ENCODE measurements around the gene SDE2. TPM values are rescaled to one million over a fixed set of nuclear protein-coding genes. Genes with fewer than 3 reads are reported as not detected.
"Not testable (repeated sequence)": the region's sequence is repeated elsewhere in the genome, so short reads cannot be mapped to it uniquely, and the experiment has no call there.

Gene SDE2
- total RNA-seq, 1 experiment from 2014 or later = 21.5 TPM

- no peak for DNase-seq (ENCODE audit: low read depth)
Measured at GRCh38 chr1:226006686-226007085, 7.5 kb upstream of the SDE2 start.

- no peak for DNase-seq (ENCODE audit: low read depth)
Measured at GRCh38 chr1:226004396-226004795, 5.3 kb upstream of the SDE2 start.

- DNase-seq (ENCODE audit: low read depth) = no peak
Measured at GRCh38 chr1:226003502-226004170, 4.5 kb upstream of the SDE2 start.

- DNase-seq (ENCODE audit: low read depth) = peak; percentile 63
Measured at GRCh38 chr1:226002667-226003501, 3.7 kb upstream of the SDE2 start.

- peak; percentile 25 for DNase-seq (ENCODE audit: low read depth)
Measured at GRCh38 chr1:226001963-226002666, 3.0 kb upstream of the SDE2 start.

- no peak for DNase-seq (ENCODE audit: low read depth)
Measured at GRCh38 chr1:226001088-226001487, 1.9 kb upstream of the SDE2 start.

- DNase-seq (ENCODE audit: low read depth) = not testable (repeated sequence)
Measured at GRCh38 chr1:226000493-226001081, 1.4 kb upstream of the SDE2 start.

- no peak for DNase-seq (ENCODE audit: low read depth)
Measured at GRCh38 chr1:225999912-226000337, 782 bp upstream of the SDE2 start.

GRCh38 chr1:225998560-225999226 lies 450 bp downstream of the SDE2 start:
- peak; percentile 19 for DNase-seq (ENCODE audit: low read depth)

GRCh38 chr1:225996946-225997545 lies 2.1 kb downstream of the SDE2 start:
- DNase-seq (ENCODE audit: low read depth) = peak; percentile 33

GRCh38 chr1:225995919-225996864 lies 3.0 kb downstream of the SDE2 start:
- DNase-seq (ENCODE audit: low read depth) = no peak

- DNase-seq (ENCODE audit: low read depth) = no peak
Measured at GRCh38 chr1:225990705-225991464, 8.3 kb downstream of the SDE2 start.

- peak; percentile 39 for DNase-seq (ENCODE audit: low read depth)
Measured at GRCh38 chr1:225987491-225988316, 11.4 kb downstream of the SDE2 start.

GRCh38 chr1:225981714-225982113 lies 17.4 kb downstream of the SDE2 start:
- DNase-seq (ENCODE audit: low read depth) = no peak

GRCh38 chr1:225980005-225980836 lies 18.9 kb downstream of the SDE2 start:
- DNase-seq (ENCODE audit: low read depth) = no peak

- no peak for DNase-seq (ENCODE audit: low read depth)
Measured at GRCh38 chr1:225979421-225979820, 19.7 kb downstream of the SDE2 start.
